GM18505 (cell line): ENCODE results near the gene CMTR1.

Experiments
- ATAC-seq: cut with Tn5 transposase; IDR thresholded peaks from one replicate; pipeline ENCODE4 v1.9.1; 2021; ENCODE audit not compliant: unreplicated experiment
- POLR2A ChIP-seq: IDR thresholded peaks from 4 replicates; pipeline ENCODE4 v1.6.1; 2011; ENCODE audit warnings: borderline replicate concordance; ENCODE audit not compliant: insufficient read depth, insufficient read length; ENCODE audit errors: extremely low read depth

Gene CMTR1

GRCh38 chr6:37449984-37450383, 17.0 kb downstream of the CMTR1 start:
- no peak for TF ChIP-seq POLR2A
- ATAC-seq = no peak

DNA sequence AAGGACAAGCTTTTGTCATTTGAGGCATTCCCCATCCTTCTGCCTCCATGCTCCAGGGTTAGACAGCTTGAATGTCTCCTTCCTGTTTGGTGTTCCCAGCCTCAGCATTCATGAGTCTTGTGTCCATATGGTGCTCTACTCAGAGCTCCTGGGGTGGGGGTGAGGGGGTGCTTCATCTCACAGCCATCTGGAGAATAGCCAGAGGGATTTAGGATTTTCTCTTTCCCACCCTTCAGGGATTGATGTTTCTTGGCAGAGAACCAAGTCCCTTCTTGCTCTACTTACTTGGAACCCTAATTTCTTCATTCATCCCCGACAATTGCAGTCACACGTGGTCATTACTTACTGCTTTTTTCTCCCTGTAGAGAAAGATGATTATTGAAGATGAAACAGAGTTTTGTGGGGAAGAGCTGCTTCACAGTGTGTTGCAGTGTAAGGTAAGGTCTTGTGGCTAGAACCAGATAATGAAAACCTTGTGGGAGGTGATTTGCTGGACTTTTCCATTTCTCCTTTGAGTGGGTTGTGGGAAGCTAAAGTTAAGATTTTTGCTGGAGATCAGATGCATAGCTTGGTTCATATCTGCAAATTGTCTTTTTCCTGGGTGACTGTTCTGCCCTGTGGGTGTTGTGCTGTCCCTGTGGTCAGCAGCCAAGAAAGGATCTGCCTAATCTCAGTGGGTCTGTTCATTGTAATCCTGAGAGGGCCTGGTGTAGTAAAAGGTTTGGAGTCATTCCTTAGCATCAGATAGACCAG, 18.6 kb downstream of the CMTR1 start:
- TF ChIP-seq POLR2A = no peak
- no peak for ATAC-seq

DNA sequence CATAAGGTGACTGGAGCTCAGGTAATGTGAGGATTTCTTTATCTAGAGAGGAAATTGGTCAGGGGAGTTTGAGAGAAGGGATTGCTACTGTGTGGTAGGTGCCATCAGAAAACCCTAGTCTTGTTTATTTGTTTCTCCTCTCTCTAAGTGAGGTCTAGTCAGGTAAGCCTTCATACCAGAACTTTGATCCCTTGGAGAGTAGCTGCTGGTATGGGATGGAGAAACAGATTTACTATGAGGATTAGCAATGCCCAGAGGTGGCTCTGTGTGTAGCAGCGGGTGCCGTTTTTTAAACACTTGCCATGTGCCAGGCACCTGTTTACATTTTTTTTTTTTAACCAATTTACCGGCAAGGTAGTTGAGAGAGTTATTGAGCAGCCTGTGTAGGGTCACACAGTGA, 19.5 kb downstream of the CMTR1 start:
- no peak for ATAC-seq
- TF ChIP-seq POLR2A = no peak

DNA sequence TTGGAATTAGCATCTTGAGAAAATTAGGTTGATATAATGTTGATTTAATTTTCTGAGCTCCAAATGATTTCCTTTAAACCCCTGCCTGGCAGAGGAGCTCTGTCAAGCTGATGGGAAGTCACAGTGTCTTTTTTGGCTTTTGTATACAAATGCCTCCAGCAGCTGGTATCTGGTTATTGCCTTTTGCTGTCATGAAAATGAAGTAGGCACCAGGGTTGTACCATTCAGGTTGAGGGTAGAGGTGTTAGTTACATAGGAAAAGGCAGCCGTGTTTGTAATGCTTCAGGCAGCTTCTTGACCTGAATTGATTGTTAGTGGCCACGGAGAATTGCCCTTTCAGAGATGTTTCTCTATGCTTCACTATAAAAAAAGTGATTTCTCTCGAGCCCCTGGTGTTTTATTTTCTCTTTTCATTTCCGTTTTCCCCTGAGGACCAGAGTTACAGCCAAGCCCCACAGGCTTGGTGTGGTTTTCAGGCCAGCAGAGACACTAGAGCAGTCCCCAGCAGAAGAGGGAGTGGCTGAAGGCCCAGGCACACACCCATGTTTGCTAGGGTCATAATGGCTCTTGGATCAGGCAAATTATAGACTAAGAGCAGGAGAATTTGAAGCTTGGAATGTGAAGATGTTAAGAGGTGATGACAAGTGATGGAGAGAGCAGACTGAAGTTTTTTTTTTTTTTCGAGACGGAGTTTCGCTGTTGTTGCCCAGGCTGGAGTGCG, 21.6 kb downstream of the CMTR1 start:
- no peak for TF ChIP-seq POLR2A
- no peak for ATAC-seq

DNA sequence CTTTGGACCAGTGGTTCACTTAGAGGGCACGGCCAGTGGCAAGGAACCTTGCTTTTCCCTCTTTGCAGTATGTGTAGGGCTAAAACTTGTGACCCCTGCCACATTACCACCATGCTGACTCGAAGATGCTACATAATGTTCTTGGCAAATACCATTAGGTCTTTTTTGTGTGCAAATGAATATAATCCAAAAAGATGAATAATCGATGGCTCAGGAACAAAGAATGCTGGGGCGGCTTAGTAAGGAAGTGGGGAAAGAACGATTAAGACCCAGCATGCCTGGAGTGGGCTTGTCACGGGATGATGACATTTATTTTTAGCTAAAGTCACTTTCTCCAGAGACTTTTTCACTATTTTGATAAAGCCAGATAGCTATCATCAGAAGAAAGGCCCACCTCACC, 23.1 kb downstream of the CMTR1 start:
- no peak for ATAC-seq
- no peak for TF ChIP-seq POLR2A

DNA sequence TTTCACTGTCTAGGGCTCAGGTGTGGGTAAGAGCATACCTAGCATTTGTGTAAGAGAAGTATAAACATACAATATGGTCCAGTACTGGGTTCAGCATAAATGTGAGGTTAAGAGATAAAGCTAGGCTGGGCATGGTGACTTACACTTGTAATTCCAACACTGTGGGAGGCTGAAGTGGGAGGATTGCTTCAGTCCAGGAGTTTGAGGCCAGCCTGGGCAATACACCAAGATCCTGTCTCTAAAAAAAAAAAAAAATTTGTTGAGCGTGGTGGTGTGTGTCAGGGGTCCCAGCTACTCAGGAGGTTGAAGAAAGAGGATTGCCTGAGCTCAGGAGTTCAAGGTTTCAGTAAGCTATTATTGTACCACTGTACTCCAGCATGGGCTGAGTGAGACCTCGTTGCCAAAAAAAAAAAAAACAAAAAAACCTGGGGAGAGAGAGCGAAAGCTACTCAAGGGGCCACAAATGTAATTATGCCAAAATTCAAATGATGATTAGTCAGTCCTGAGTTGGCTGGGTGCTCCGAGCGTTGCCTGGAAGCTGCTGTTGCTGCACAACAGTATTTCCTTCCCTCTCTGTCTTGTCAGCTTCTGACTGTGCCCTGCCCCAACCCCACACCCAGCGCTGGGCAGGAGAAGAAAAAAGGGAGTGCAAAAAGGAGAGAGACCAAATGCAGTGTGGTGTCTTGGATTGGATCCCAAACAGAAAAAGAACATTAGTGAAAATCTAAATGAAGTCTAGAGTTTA, 24.0 kb downstream of the CMTR1 start:
- no peak for TF ChIP-seq POLR2A
- no peak for ATAC-seq

DNA sequence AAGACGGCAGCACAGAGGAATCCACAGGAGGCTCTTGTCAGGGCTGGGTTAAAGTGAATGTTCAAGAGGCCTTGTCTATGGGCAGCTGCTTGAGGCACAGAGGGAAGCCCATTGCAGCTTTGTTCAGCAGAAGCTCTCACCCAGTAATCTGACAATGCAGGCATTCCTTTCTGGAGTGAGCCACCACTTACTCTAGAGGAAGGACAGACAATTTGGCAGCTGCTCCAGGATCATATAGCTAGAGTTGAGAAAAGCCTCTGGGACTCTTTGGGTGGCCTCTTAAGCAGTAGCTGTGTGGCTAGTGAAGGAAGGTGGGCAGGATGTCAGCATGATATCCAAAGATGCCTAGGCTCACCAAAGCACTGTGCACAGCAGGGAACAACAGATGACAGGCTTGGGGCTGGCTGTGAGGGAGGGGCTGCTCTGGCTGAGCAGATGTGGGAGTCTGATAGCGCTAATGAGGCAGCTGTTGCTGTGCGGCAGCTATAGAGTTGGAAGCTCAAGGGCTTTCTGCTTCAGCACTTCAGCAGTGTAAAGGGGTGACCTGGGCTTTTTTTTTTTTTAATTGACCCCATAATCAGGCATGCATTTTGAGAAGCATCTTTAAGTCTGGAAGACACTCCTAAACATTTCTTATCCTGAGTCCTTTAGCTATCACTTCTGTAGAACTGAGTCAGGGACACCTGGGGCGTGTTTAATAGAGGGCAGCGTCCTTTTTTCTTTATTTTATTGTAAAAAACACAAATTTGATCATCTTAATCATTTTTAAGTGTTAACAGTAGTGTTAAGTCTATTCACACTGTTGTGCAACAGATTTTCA, 27.2 kb downstream of the CMTR1 start:
- TF ChIP-seq POLR2A = no peak
- ATAC-seq = no peak

- TF ChIP-seq POLR2A = no peak
These were observed 27.8 kb downstream of the CMTR1 start for GRCh38 chr6:37460805-37461204.

GRCh38 chr6:37463110-37463509, 30.1 kb downstream of the CMTR1 start:
- ATAC-seq = no peak
- TF ChIP-seq POLR2A = no peak

More at GRCh38 chr6:37460805-37461204, 27.8 kb downstream of the CMTR1 start:
- no peak for ATAC-seq

- ATAC-seq = no peak
- no peak for TF ChIP-seq POLR2A
These were observed 34.7 kb downstream of the CMTR1 start for GRCh38 chr6:37467718-37468117.

DNA sequence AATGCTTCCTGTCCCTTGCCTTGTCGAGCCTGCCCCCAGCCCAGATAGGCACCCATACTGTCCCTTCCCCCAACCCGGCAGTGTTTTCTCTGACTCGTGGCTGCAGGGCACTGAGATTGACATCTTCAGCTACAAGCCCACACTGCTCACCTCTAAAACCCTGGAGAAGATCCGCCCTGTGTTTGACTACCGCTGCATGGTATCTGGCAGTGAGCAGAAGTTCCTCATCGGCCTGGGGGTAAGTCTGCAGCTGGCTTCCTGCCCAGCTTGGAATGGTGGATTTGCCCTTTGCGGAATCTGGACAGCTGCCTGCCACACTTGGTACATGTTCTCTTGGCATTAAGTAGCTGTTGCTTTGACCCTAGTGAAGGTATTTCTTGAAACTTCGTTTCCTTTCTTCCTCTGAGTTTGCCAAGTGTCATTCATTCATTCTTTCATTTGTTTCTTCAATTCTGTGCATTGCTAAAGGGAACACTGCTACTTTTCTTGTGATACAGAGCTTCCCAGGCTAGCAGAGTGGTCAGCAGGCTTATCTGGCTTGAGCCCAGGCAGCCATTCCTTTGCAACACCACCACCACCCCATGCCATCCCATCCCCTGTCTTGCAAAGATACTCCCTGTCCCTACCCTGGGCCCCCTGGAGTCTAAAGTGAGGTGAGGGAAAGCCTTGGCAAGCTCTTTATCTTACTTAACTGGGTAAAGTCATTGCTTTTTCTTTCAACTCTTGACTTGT, 40.5 kb downstream of the CMTR1 start:
- no peak for ATAC-seq
- no peak for TF ChIP-seq POLR2A

DNA sequence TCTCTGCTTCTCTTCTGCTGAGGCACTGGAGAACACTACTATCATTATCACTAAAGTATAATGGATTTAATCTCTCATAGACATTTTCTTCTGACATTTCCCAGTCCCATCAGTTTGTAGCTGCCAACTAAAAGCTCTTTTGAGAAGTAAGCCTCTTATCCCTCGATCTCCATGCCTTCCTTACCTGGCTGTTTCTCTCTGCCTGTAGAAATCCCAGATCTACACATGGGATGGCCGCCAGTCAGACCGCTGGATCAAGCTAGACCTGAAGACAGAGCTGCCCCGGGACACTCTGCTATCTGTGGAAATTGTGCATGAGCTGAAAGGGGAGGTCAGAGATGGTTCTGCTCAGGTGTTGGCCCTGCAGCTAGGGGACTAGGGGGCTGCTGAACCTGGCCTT, 41.3 kb downstream of the CMTR1 start:
- ATAC-seq = no peak
- TF ChIP-seq POLR2A = no peak

DNA sequence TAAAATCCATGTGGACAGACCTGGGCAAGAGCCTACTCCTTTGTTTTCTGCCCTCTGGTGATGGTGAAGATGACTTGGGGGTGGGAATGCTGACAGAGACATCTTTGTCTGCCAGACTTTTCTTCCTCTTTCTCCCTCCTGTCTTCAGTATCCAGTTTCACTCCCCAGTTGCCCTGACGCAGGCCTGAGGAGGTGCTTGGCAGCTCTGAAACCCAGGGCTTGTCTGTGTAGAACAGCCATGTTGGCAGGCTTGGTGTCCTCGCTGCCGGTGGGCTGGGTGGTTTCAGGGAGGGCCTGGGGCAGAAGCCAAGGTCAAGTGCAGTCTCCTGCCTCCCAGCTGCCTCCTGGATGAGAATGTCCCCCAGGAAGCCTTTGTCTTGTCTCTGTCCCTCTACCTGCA, 44.2 kb downstream of the CMTR1 start:
- no peak for ATAC-seq
- no peak for TF ChIP-seq POLR2A
